H1 (cell line): ENCODE data around the gene DPEP3. TPM values are rescaled to one million over a fixed set of nuclear protein-coding genes. Genes with fewer than 3 reads are reported as not detected.

ENCODE experiments used
- CTCF ChIA-PET: fragments of 300-600 bp; sonication (Branson Sonifier 250); formaldehyde crosslinking; loops from one replicate; lab custom pipeline; 2021; ENCODE audit not compliant: partially characterized antibody; lab: Charles Lee
- POLR2A ChIA-PET: fragments of 300-600 bp; sonication (Branson Sonifier 250); formaldehyde crosslinking; loops from one replicate; lab custom pipeline; 2021; ENCODE audit warnings: inconsistent platforms; ENCODE audit not compliant: partially characterized antibody; lab: Charles Lee
- DNase-seq, 2 experiments: peaks; one replicate each; pipeline versions ENCODE4 v3.0.0 to v3.0.0-alpha.2; 2010 to 2022; ENCODE audit warnings: low spot score in 2 of 2, low read depth in 1 of 2, mixed read lengths in 1 of 2
- FAIRE-seq: peaks from 2 replicates; lab custom pipeline; 2011; peaks lifted over from hg19 to GRCh38; lab: Jason Lieb, UNC
- H2AFZ ChIP-seq: 2 replicates; pipeline ENCODE4 v1.8.1; 2012; ENCODE audit warnings: low read length, inconsistent platforms
- H2AK5ac ChIP-seq: 2 replicates; pipeline ENCODE4 v1.6.1; 2013; ENCODE audit warnings: low read depth, low read length
- H2BK120ac ChIP-seq: replicated peaks from 2 replicates; pipeline ENCODE3; 2013; ENCODE audit warnings: low read depth, low read length, inconsistent platforms
- H2BK12ac ChIP-seq: 2 replicates; pipeline ENCODE4 v1.6.1; 2013; ENCODE audit warnings: low read depth, low read length
- H2BK15ac ChIP-seq: 2 replicates; pipeline ENCODE4 v1.6.1; 2013; ENCODE audit warnings: low read length
- H2BK20ac ChIP-seq: 2 replicates; pipeline ENCODE4 v1.6.1; 2013; ENCODE audit warnings: low read length
- H2BK5ac ChIP-seq: 2 replicates; pipeline ENCODE4 v1.6.1; 2013; ENCODE audit warnings: low read depth, low read length
- H3K14ac ChIP-seq: 2 replicates; pipeline ENCODE4 v1.6.1; 2013; ENCODE audit warnings: inconsistent platforms; ENCODE audit not compliant: insufficient read length
- H3K18ac ChIP-seq: 2 replicates; pipeline ENCODE4 v1.6.1; 2013; ENCODE audit warnings: low read length; ENCODE audit errors: extremely low read depth
- H3K23ac ChIP-seq: 2 replicates; pipeline ENCODE4 v1.6.1; 2013; ENCODE audit warnings: inconsistent platforms; ENCODE audit not compliant: insufficient read length
- H3K23me2 ChIP-seq: 2 replicates; pipeline ENCODE4 v1.6.1; 2013; ENCODE audit warnings: low read depth, low read length
- H3K27ac ChIP-seq: 2 replicates; pipeline ENCODE4 v1.6.1; 2011; ENCODE audit warnings: low read depth, low read length, inconsistent platforms
- H3K27me3 ChIP-seq, 4 experiments: replicated peaks in 1 of 4; 1 replicate in 1 of 4; 2 replicates in 3 of 4; pipeline versions ENCODE4 v1.6.1 to v1.8.1; 2011 to 2013; ENCODE audit warnings: low read length in 3 of 4, mild to moderate bottlenecking in 3 of 4, inconsistent platforms in 2 of 4, mixed read lengths in 2 of 4, moderate library complexity in 1 of 4; ENCODE audit not compliant: control insufficient read depth in 3 of 4, insufficient read depth in 3 of 4; ENCODE audit errors: extremely low read depth in 1 of 4
- H3K36me3 ChIP-seq, 4 experiments: 2 replicates each; pipeline versions ENCODE4 v1.6.1 to v1.8.1; 2011 to 2013; ENCODE audit warnings: mild to moderate bottlenecking in 4 of 4, low read length in 3 of 4, moderate library complexity in 2 of 4, control low read depth in 1 of 4, inconsistent platforms in 1 of 4; ENCODE audit not compliant: insufficient read depth in 4 of 4, control insufficient read depth in 2 of 4
- H3K4ac ChIP-seq: replicated peaks from 2 replicates; pipeline ENCODE3; 2013; ENCODE audit warnings: low read length, low read depth, mixed read lengths, inconsistent platforms; ENCODE audit not compliant: insufficient read length
- H3K4me1 ChIP-seq, 4 experiments: replicated peaks in 1 of 4; 1 replicate in 1 of 4; 2 replicates in 3 of 4; pipeline versions ENCODE4 v1.6.1 to v1.8.1; 2011 to 2013; ENCODE audit warnings: low read length in 3 of 4, inconsistent platforms in 2 of 4, mixed read lengths in 1 of 4; ENCODE audit not compliant: insufficient read depth in 4 of 4, control insufficient read depth in 3 of 4
- H3K4me2 ChIP-seq, 2 experiments: 2 replicates each; pipeline versions ENCODE4 v1.6.1 to v1.8.1; 2011 to 2013; ENCODE audit warnings: low read depth in 2 of 2, low read length in 2 of 2, control low read depth in 1 of 2, inconsistent platforms in 1 of 2, mild to moderate bottlenecking in 1 of 2; ENCODE audit not compliant: insufficient read depth in 1 of 2
- H3K4me3 ChIP-seq, 4 experiments: fragments of 200-600, 300-600 bp in 1 of 4; sonication (generic), shearing (Covaris generic), sonication (Bioruptor Twin) in 1 of 4; 2 replicates each; pipeline versions ENCODE4 v1.5.1 to v1.8.1; 2011 to 2016; ENCODE audit warnings: low read length in 4 of 4, low read depth in 3 of 4, control low read depth in 2 of 4, inconsistent platforms in 2 of 4, mild to moderate bottlenecking in 2 of 4, mixed read lengths in 1 of 4, moderate library complexity in 1 of 4; ENCODE audit not compliant: insufficient read depth in 2 of 4; ENCODE audit errors: extremely low read depth in 1 of 4
- H3K56ac ChIP-seq: replicated peaks from 2 replicates; pipeline ENCODE3; 2013; ENCODE audit warnings: low read depth, mild to moderate bottlenecking, mixed read lengths, low read length, inconsistent platforms; ENCODE audit not compliant: insufficient read length
- H3K79me1 ChIP-seq: 2 replicates; pipeline ENCODE4 v1.6.1; 2013; ENCODE audit warnings: low read depth, low read length, control low read depth
- H3K79me2 ChIP-seq, 2 experiments: 2 replicates each; pipeline versions ENCODE4 v1.6.1 to v1.8.1; 2012 to 2013; ENCODE audit warnings: low read length in 2 of 2, mild to moderate bottlenecking in 2 of 2, inconsistent platforms in 1 of 2; ENCODE audit not compliant: insufficient read depth in 2 of 2, control insufficient read depth in 1 of 2
- H3K9ac ChIP-seq, 4 experiments: replicated peaks in 1 of 4; 1 replicate in 1 of 4; 2 replicates in 3 of 4; pipeline versions ENCODE4 v1.6.1 to v1.8.1; 2011 to 2013; ENCODE audit warnings: low read depth in 3 of 4, low read length in 3 of 4, control low read depth in 2 of 4, mild to moderate bottlenecking in 2 of 4, moderate library complexity in 2 of 4, inconsistent platforms in 1 of 4; ENCODE audit errors: extremely low read depth in 1 of 4
- H3K9me3 ChIP-seq, 2 experiments: 2 replicates each; pipeline versions ENCODE4 v1.6.1 to v1.8.1; 2012 to 2013; ENCODE audit warnings: mild to moderate bottlenecking in 2 of 2, moderate library complexity in 2 of 2, control low read depth in 1 of 2, inconsistent platforms in 1 of 2, low read depth in 1 of 2, low read length in 1 of 2, mixed read lengths in 1 of 2; ENCODE audit not compliant: insufficient read depth in 2 of 2
- H4K20me1 ChIP-seq, 2 experiments: replicated peaks in 1 of 2; 2 replicates each; pipeline versions ENCODE3 to v1.8.1; 2011 to 2013; ENCODE audit warnings: inconsistent platforms in 2 of 2, low read length in 2 of 2, mild to moderate bottlenecking in 1 of 2; ENCODE audit not compliant: insufficient read depth in 2 of 2, control insufficient read depth in 1 of 2
- H4K5ac ChIP-seq: 2 replicates; pipeline ENCODE4 v1.6.1; 2013; ENCODE audit warnings: low read length, low read depth, mixed read lengths, inconsistent platforms; ENCODE audit not compliant: insufficient read length
- H4K8ac ChIP-seq: 2 replicates; pipeline ENCODE4 v1.8.0; 2013; ENCODE audit warnings: mild to moderate bottlenecking, moderate library complexity, low read length, inconsistent platforms; ENCODE audit not compliant: insufficient read depth; ENCODE audit errors: extremely low read depth
- H4K91ac ChIP-seq: replicated peaks from 2 replicates; pipeline ENCODE3; 2013; ENCODE audit warnings: low read length, mixed read lengths, inconsistent platforms; ENCODE audit not compliant: insufficient read length
- JUND ChIP-seq: IDR thresholded peaks from 2 replicates; pipeline ENCODE4 v1.6.1; 2011; ENCODE audit warnings: mild to moderate bottlenecking, improper control_type of control experiment, low read length
- SP4 ChIP-seq: IDR thresholded peaks from 2 replicates; pipeline ENCODE4 v1.6.1; 2012; ENCODE audit warnings: low read length, inconsistent platforms
- WGBS, 2 experiments: shearing (Covaris generic) in 1 of 2; methylation state at CpG; one replicate each; pipeline versions ENCODE4 v1.1.6 to v1.1.7; 2013 to 2015; ENCODE audit warnings: low lambda C conversion rate in 2 of 2, mixed read lengths in 2 of 2, inconsistent platforms in 1 of 2, low coverage in 1 of 2, missing lambda C conversion rate in 1 of 2; ENCODE audit not compliant: insufficient replicate concordance in 2 of 2, insufficient coverage in 1 of 2, insufficient read length in 1 of 2; ENCODE audit errors: extremely low coverage in 1 of 2, missing lambda C conversion rate in 1 of 2; 5-methylcytosine and 5-hydroxymethylcytosine counted together
- polyA plus RNA-seq, 7 experiments: library from polyadenylated mRNA; depleted of rRNA in 3 of 7; stranded (reverse) in 5 of 7; unstranded in 2 of 7; fragments of >200 nt in 5 of 7; fragments of 200-250 nt in 2 of 7; gene quantifications; 1 replicate in 5 of 7; 2 replicates in 1 of 7; 4 replicates in 1 of 7; pipeline versions ENCODE4 v1.2.1 to v1.2.3, GENCODE V29; 2011 to 2013; ENCODE audit warnings: missing spikeins in 2 of 7, mixed read lengths in 2 of 7
- total RNA-seq: library from RNA; stranded (reverse); fragmentation: NEBNext Ultra II Directional; extraction: Animal tissue kit (Norgen Biotek cat#: 25700); gene quantifications from 2 replicates; pipeline ENCODE4 v1.2.1, GENCODE V29; 2021

Gene DPEP3
- total and polyA plus RNA-seq, 2 of the 8 experiments (the other 6 are each of a cell fraction or from before 2014, with no cell fraction given), result 6.5 to 9.9 TPM

DNA sequence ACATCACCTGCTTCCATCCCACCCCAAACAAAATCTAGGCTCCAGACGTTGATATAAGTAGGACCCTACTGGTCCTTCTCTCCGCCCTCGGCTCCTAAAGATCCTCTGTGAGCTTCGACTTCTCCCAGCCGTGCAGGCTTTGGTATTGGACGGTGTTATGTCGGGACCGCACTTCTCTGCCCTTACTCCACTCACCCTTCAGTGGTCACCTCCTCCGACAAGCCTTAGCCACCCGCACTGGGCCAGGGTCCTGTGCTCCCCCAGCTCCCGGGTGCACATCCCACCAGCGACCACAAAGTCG lies 45.2 kb downstream of the DPEP3 start:
- CTCF ChIA-PET, result interaction anchor here (0.9 to 27.1 kb wide), 21 partner anchors 12 to 414 kb away, joined by 3 to 623 read pairs (median 4); partner anchors contain the start of genes C16orf86, EDC4, ENKD1 and NRN1L
- peaks cover 18% of the 10 kb centered on the region for H3K23me2 ChIP-seq
- no peak for TF ChIP-seq JUND
- TF ChIP-seq SP4, result 0 out of 2 replicates have a peak, but pooled peaks have one; percentile 50
- no peak overlapping the region for H3K27ac ChIP-seq
- POLR2A ChIA-PET, result interaction anchor here (0.6 to 4.2 kb wide), 31 partner anchors 9 to 301 kb away, joined by 3 to 47 read pairs (median 6); partner anchors contain the start of genes CENPT, DDX28, DPEP2 and DUS2
- H3K79me2 ChIP-seq, result 0 out of 4 replicates have a peak, but pooled peaks cover 0 to 3% of the 10 kb centered on the region in 2 experiments
- H3K9ac ChIP-seq, result peak overlapping the region; percentile 59 to 78 (median 72)
- peak overlapping the region; percentile 34 for H4K5ac ChIP-seq
- H3K23ac ChIP-seq, result no peak overlapping the region
- H3K4me3 ChIP-seq, result peak overlapping the region; percentile 69 to 98 (median 92)
- peaks cover 0 to 15% (median 8%) of the 10 kb centered on the region in 4 experiments; a peak in 5 of 7 replicates for H3K4me1 ChIP-seq
- 5% methylated on average over 11 of the region's 13 CpGs; no CpG with 5 or more reads in 1 of the 2 experiments for WGBS, 2 experiments
- H4K20me1 ChIP-seq, result peaks cover 0 to 14% of the 10 kb centered on the region in 2 experiments
- H3K79me1 ChIP-seq, result peaks cover 4% of the 10 kb centered on the region; the same call in 1 of the 2 replicates
- H2BK5ac ChIP-seq, result peak overlapping the region; percentile 36; the same call in 1 of the 2 replicates
- H4K8ac ChIP-seq, result peak overlapping the region; percentile 81
- no peak for DNase-seq
- no peaks in the 10 kb centered on the region for H3K9me3 ChIP-seq
- peak overlapping the region; percentile 92 for H4K91ac ChIP-seq
- 0 out of 2 replicates have a peak overlapping the region, but pooled peaks have one; percentile 20 for H2BK12ac ChIP-seq
- H3K4me2 ChIP-seq, result peak overlapping the region; percentile 96
- no peak overlapping the region for H2BK20ac ChIP-seq
- peak overlapping the region; percentile 33; the same call in 1 of the 2 replicates for H2AFZ ChIP-seq
- no peak for FAIRE-seq
- H3K56ac ChIP-seq, result peak overlapping the region; percentile 54
- H2BK120ac ChIP-seq, result no peak overlapping the region
- H3K4ac ChIP-seq, result no peak overlapping the region
- H3K27me3 ChIP-seq, result no peaks in the 10 kb centered on the region
- 0 out of 2 replicates have a peak overlapping the region, but pooled peaks have one; percentile 25 for H3K18ac ChIP-seq
- no peak overlapping the region; the same call in 1 of the 2 replicates for H2AK5ac ChIP-seq
- no peaks in the 10 kb centered on the region for H3K36me3 ChIP-seq
- H3K14ac ChIP-seq, result no peak overlapping the region
- H2BK15ac ChIP-seq, result no peak overlapping the region
